ENCODE results near the gene ARHGDIB. TPM values are rescaled to one million over a fixed set of nuclear protein-coding genes. Genes with fewer than 3 reads are reported as not detected.

The ARHGDIB gene
- total and polyA plus RNA-seq, 2 experiments from 2014 or later: 0.89 TPM; not detected in 1

DNA sequence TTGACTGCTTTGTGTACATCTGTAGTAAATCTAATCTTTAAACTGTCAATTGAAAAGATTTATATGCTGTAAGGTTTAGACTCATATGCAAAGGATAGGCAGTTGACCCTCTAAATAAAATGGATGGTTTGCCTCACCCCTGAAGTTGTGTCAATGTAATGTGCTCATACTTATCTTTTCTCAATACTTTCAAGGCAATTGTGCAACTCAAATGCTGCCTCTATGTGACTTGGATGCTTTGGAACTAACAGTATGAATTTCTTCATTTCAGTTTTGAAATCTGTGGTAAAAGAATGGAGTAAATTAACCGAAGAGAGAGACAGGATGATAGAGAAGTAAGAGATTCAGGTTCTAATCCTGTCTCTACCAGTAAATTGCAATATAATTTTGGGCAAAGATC lies 21.2 kb upstream of the ARHGDIB start (continued):
- TF ChIP-seq, protein P1, sequence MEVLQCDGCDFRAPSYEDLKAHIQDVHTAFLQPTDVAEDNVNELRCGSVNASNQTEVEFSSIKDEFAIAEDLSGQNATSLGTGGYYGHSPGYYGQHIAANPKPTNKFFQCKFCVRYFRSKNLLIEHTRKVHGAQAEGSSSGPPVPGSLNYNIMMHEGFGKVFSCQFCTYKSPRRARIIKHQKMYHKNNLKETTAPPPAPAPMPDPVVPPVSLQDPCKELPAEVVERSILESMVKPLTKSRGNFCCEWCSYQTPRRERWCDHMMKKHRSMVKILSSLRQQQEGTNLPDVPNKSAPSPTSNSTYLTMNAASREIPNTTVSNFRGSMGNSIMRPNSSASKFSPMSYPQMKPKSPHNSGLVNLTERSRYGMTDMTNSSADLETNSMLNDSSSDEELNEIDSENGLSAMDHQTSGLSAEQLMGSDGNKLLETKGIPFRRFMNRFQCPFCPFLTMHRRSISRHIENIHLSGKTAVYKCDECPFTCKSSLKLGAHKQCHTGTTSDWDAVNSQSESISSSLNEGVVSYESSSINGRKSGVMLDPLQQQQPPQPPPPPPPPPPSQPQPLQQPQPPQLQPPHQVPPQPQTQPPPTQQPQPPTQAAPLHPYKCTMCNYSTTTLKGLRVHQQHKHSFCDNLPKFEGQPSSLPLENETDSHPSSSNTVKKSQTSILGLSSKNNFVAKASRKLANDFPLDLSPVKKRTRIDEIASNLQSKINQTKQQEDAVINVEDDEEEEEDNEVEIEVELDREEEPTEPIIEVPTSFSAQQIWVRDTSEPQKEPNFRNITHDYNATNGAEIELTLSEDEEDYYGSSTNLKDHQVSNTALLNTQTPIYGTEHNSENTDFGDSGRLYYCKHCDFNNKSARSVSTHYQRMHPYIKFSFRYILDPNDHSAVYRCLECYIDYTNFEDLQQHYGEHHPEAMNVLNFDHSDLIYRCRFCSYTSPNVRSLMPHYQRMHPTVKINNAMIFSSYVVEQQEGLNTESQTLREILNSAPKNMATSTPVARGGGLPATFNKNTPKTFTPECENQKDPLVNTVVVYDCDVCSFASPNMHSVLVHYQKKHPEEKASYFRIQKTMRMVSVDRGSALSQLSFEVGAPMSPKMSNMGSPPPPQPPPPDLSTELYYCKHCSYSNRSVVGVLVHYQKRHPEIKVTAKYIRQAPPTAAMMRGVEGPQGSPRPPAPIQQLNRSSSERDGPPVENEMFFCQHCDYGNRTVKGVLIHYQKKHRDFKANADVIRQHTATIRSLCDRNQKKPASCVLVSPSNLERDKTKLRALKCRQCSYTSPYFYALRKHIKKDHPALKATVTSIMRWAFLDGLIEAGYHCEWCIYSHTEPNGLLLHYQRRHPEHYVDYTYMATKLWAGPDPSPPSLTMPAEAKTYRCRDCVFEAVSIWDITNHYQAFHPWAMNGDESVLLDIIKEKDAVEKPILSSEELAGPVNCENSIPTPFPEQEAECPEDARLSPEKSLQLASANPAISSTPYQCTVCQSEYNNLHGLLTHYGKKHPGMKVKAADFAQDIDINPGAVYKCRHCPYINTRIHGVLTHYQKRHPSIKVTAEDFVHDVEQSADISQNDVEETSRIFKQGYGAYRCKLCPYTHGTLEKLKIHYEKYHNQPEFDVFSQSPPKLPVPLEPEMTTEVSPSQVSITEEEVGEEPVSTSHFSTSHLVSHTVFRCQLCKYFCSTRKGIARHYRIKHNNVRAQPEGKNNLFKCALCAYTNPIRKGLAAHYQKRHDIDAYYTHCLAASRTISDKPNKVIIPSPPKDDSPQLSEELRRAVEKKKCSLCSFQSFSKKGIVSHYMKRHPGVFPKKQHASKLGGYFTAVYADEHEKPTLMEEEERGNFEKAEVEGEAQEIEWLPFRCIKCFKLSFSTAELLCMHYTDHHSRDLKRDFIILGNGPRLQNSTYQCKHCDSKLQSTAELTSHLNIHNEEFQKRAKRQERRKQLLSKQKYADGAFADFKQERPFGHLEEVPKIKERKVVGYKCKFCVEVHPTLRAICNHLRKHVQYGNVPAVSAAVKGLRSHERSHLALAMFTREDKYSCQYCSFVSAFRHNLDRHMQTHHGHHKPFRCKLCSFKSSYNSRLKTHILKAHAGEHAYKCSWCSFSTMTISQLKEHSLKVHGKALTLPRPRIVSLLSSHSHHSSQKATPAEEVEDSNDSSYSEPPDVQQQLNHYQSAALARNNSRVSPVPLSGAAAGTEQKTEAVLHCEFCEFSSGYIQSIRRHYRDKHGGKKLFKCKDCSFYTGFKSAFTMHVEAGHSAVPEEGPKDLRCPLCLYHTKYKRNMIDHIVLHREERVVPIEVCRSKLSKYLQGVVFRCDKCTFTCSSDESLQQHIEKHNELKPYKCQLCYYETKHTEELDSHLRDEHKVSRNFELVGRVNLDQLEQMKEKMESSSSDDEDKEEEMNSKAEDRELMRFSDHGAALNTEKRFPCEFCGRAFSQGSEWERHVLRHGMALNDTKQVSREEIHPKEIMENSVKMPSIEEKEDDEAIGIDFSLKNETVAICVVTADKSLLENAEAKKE (CRISPR knock-in tag; IDR thresholded peaks at IDR 0.05): no peak
- TF ChIP-seq NANOG (IDR thresholded peaks at IDR 0.05; ENCODE audit: borderline replicate concordance) (no peak), CREB1 (CRISPR knock-in tag; IDR thresholded peaks at IDR 0.05; ENCODE audit: low read depth) (no peak), EZH2 (IDR thresholded peaks at IDR 0.05; ENCODE audit: low read depth, unreplicated experiment) (no peak)

DNA sequence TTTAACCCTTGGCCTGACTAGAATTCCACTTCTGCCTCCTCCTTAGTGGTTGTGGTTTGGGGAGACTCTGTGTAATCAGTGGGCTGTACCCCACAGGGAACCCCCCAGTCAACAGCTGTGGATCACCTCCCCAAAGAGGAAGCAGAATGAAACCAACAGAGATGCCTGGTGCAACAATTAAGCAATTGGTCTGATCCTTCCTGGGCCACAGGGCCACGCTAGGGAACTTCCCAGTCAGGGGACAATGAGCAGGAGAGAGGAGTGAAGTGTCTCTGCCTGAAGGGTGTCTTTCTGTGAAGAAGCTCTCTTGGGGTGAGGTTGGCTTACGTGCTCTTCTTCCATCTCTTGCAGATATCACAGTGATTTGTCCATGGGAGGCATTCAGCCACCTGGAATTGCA lies 19.6 kb upstream of the ARHGDIB start:
- no peaks in the 10 kb centered on the region for H3F3A ChIP-seq (replicated peaks; ENCODE audit: low read depth)
- no peaks in the 10 kb centered on the region for H3K79me2 ChIP-seq (replicated peaks; ENCODE audit: insufficient read depth)
- no peak overlapping the region for H3K4me3 ChIP-seq
- no peaks in the 10 kb centered on the region for H3K36me3 Mint-ChIP-seq (ENCODE audit: low read depth)
- H4K20me1 ChIP-seq (replicated peaks; ENCODE audit: insufficient read depth): no peaks in the 10 kb centered on the region
- H2AFZ ChIP-seq: no peak overlapping the region
- H3K9me3 Mint-ChIP-seq: no peaks in the 10 kb centered on the region
- no peaks in the 10 kb centered on the region for H3K36me3 ChIP-seq (ENCODE audit: insufficient read depth)
- H3K4me2 ChIP-seq: no peak overlapping the region
- H3K27ac Mint-ChIP-seq: no peak overlapping the region; the same call in 1 of the 2 replicates
- H3K4me1 Mint-ChIP-seq: peaks cover 5% of the 10 kb centered on the region; the same call in 1 of the 3 replicates
- no peaks in the 10 kb centered on the region for H3K9me2 ChIP-seq (ENCODE audit: insufficient read depth)
- H3K4me1 ChIP-seq (ENCODE audit: insufficient read depth): no peaks in the 10 kb centered on the region
- H3K27ac ChIP-seq (ENCODE audit: low read depth): no peak overlapping the region
- no peaks in the 10 kb centered on the region for H3K27me3 ChIP-seq (ENCODE audit: insufficient read depth)
- no peaks in the 10 kb centered on the region for H3K27me3 Mint-ChIP-seq (ENCODE audit: insufficient read depth, low read depth, poor library complexity)
- DNase-seq (ENCODE audit: low spot score): no peak
- no peak overlapping the region for H3K4me3 Mint-ChIP-seq
- ATAC-seq: no peak
- TF ChIP-seq, protein P2, sequence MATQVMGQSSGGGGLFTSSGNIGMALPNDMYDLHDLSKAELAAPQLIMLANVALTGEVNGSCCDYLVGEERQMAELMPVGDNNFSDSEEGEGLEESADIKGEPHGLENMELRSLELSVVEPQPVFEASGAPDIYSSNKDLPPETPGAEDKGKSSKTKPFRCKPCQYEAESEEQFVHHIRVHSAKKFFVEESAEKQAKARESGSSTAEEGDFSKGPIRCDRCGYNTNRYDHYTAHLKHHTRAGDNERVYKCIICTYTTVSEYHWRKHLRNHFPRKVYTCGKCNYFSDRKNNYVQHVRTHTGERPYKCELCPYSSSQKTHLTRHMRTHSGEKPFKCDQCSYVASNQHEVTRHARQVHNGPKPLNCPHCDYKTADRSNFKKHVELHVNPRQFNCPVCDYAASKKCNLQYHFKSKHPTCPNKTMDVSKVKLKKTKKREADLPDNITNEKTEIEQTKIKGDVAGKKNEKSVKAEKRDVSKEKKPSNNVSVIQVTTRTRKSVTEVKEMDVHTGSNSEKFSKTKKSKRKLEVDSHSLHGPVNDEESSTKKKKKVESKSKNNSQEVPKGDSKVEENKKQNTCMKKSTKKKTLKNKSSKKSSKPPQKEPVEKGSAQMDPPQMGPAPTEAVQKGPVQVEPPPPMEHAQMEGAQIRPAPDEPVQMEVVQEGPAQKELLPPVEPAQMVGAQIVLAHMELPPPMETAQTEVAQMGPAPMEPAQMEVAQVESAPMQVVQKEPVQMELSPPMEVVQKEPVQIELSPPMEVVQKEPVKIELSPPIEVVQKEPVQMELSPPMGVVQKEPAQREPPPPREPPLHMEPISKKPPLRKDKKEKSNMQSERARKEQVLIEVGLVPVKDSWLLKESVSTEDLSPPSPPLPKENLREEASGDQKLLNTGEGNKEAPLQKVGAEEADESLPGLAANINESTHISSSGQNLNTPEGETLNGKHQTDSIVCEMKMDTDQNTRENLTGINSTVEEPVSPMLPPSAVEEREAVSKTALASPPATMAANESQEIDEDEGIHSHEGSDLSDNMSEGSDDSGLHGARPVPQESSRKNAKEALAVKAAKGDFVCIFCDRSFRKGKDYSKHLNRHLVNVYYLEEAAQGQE (IDR thresholded peaks at IDR 0.05; ENCODE audit: unreplicated experiment): no peak
- TF ChIP-seq ZNF331 (CRISPR knock-in tag; IDR thresholded peaks at IDR 0.05; ENCODE audit: low read depth): no peak
- TF ChIP-seq ZNF114 (CRISPR knock-in tag; IDR thresholded peaks at IDR 0.05): no peak
